22Rv1 (cell line): ENCODE data around the gene HP1BP3.

ENCODE experiments used
- CTCF ChIP-seq: fragments of 450-650 bp; IDR thresholded peaks from 2 replicates; pipeline ENCODE4 v1.5.1; 2017; ENCODE audit warnings: mild to moderate bottlenecking
- ZFX ChIP-seq: fragments of 450-650 bp; IDR thresholded peaks from 2 replicates; pipeline ENCODE4 v1.6.1; 2017; ENCODE audit warnings: antibody characterized with exemption, borderline replicate concordance

- TF ChIP-seq CTCF (no peak), ZFX (no peak)
These were observed 85.7 kb downstream of the HP1BP3 start for GRCh38 chr1:20701446-20701845.
